K562 (cell line): Measurements from ENCODE around the gene TRPV6. TPM values are rescaled to one million over a fixed set of nuclear protein-coding genes. Genes with fewer than 3 reads are reported as not detected.

Source experiments
- ATAC-seq: fragments of 200-7000 bp; cut with Tn5 transposase; 3 replicates; pipeline ENCODE4 v1.9.1; 2020; ENCODE audit warnings: moderate library complexity
- BruUV-seq: library from RNA; stranded (reverse); fragments of 400-500 nt; replicated peaks from 2 replicates; lab custom pipeline; 2021; lab: Mats Ljungman, UMichigan
- CTCF ChIA-PET: fragments of 300-600 bp; formaldehyde crosslinking; extraction: SDS; loops from one replicate; lab custom pipeline; 2021; ENCODE audit warnings: low intra/inter-chr PET ratio; lab: Yijun Ruan, JAX
- POLR2A ChIA-PET: fragments of 300-600, 350-650 bp; sonication (Branson Sonifier 250); formaldehyde crosslinking; extraction: SDS; loops from one replicate; lab custom pipeline; 2021; ENCODE audit warnings: antibody characterized with exemption, inconsistent platforms; lab: Yijun Ruan, JAX
- DNase-seq, 4 experiments: peaks; one replicate each; pipeline versions ENCODE4 v3.0.0 to v3.0.0-alpha.2; 2011 to 2018; ENCODE audit warnings: low spot score in 3 of 4, mixed read lengths in 3 of 4; ENCODE audit errors: extremely low read depth in 1 of 4
- FAIRE-seq: peaks from 2 replicates; lab custom pipeline; 2011; peaks lifted over from hg19 to GRCh38; lab: Jason Lieb, UNC
- H2AFZ ChIP-seq: 2 replicates; pipeline ENCODE4 v1.6.0; 2011; ENCODE audit warnings: low read depth, low read length, control low read depth, inconsistent platforms
- H3K27ac ChIP-seq: fragments of 200-600 bp; 3 replicates; pipeline ENCODE4 v1.8.0; 2011; ENCODE audit warnings: low read depth, mild to moderate bottlenecking, control low read depth, inconsistent platforms, low read length, moderate library complexity, mixed read lengths; ENCODE audit errors: extremely low read depth
- H3K27me3 ChIP-seq, 2 experiments: fragments of 300-600 bp in 1 of 2; 2 replicates in 1 of 2; 3 replicates in 1 of 2; pipeline versions ENCODE4 v1.6.0 to v1.8.0; 2011; ENCODE audit warnings: inconsistent platforms in 2 of 2, low read length in 2 of 2, mild to moderate bottlenecking in 1 of 2, mixed read lengths in 1 of 2, moderate library complexity in 1 of 2; ENCODE audit not compliant: control insufficient read depth in 2 of 2, insufficient read depth in 2 of 2
- H3K36me3 ChIP-seq: fragments of 300-600 bp; 3 replicates; pipeline ENCODE4 v1.8.0; 2011; ENCODE audit warnings: mild to moderate bottlenecking, low read length, inconsistent platforms; ENCODE audit not compliant: control insufficient read depth, insufficient read depth
- H3K4me1 ChIP-seq, 2 experiments: fragments of 200-600 bp in 1 of 2; replicated peaks in 1 of 2; 2 replicates in 1 of 2; 3 replicates in 1 of 2; pipeline versions ENCODE4 v1.5.1 to v1.8.0; 2011; ENCODE audit warnings: inconsistent platforms in 2 of 2, low read length in 2 of 2, mild to moderate bottlenecking in 1 of 2, mixed read lengths in 1 of 2, moderate library complexity in 1 of 2; ENCODE audit not compliant: control insufficient read depth in 2 of 2, insufficient read depth in 2 of 2
- H3K4me2 ChIP-seq: 2 replicates; pipeline ENCODE4 v1.6.1; 2011; ENCODE audit warnings: low read length, control low read depth, inconsistent platforms, mixed read lengths; ENCODE audit not compliant: insufficient read depth
- H3K4me3 ChIP-seq: fragments of 200-600 bp; sonication (generic), shearing (Covaris generic); 2 replicates; pipeline ENCODE4 v1.5.1; 2016; ENCODE audit warnings: control low read depth, inconsistent platforms
- H3K79me2 ChIP-seq: fragments of 200-600 bp; 3 replicates; pipeline ENCODE4 v1.8.0; 2011; ENCODE audit warnings: low read length, inconsistent platforms; ENCODE audit not compliant: control insufficient read depth, insufficient read depth
- H3K9ac ChIP-seq, 2 experiments: 2 replicates each; pipeline versions ENCODE4 v1.6.0 to v1.6.1; 2011; ENCODE audit warnings: low read depth in 2 of 2, low read length in 2 of 2, control low read depth in 1 of 2, inconsistent platforms in 1 of 2, mild to moderate bottlenecking in 1 of 2, mixed read lengths in 1 of 2; ENCODE audit not compliant: insufficient read depth in 1 of 2
- H3K9me1 ChIP-seq: one replicate; pipeline ENCODE4 v1.6.0; 2011; ENCODE audit warnings: inconsistent platforms, mild to moderate bottlenecking, low read length, moderate library complexity; ENCODE audit not compliant: control insufficient read depth, insufficient read depth
- H3K9me3 ChIP-seq: replicated peaks from 2 replicates; pipeline ENCODE4 v1.5.1; 2011; ENCODE audit warnings: low read depth, low read length, inconsistent platforms; ENCODE audit not compliant: control insufficient read depth, insufficient read depth
- H4K20me1 ChIP-seq: replicated peaks from 2 replicates; pipeline ENCODE4 v1.6.1; 2011; ENCODE audit warnings: low read length, inconsistent platforms, mixed read lengths; ENCODE audit not compliant: control insufficient read depth, insufficient read depth
- ARHGAP35 ChIP-seq: fragments of 450-650 bp; IDR thresholded peaks from 2 replicates; pipeline ENCODE4 v1.6.1; 2018; ENCODE audit not compliant: partially characterized antibody
- GABPB2 ChIP-seq: fragments of 250-450 bp; sonication (Bioruptor Pico); conservative IDR thresholded peaks from 2 replicates; pipeline ENCODE4 v1.5.1; 2021; ENCODE audit warnings: mild to moderate bottlenecking
- IRF2 ChIP-seq: sonication (generic); formaldehyde crosslinking; IDR thresholded peaks from 2 replicates; pipeline ENCODE4 v1.8.1; 2022; ENCODE audit warnings: mild to moderate bottlenecking, missing genetic modification reagents
- KAT7 ChIP-seq: sonication (generic); formaldehyde crosslinking; IDR thresholded peaks from 2 replicates; pipeline ENCODE4 v1.8.0; 2022; ENCODE audit warnings: missing genetic modification reagents, mild to moderate bottlenecking, borderline replicate concordance
- MYNN ChIP-seq, 2 experiments: sonication (generic); formaldehyde crosslinking in 1 of 2; IDR thresholded peaks; 2 replicates each; pipeline versions ENCODE4 v1.5.0 to v1.6.1; 2016 to 2020; ENCODE audit warnings: antibody characterized with exemption in 1 of 2, missing genetic modification reagents in 1 of 2
- NCOA4 ChIP-seq: fragments of 450-650 bp; IDR thresholded peaks from 2 replicates; pipeline ENCODE4 v1.6.1; 2018; ENCODE audit warnings: mild to moderate bottlenecking; ENCODE audit not compliant: partially characterized antibody
- NFYB ChIP-seq: IDR thresholded peaks from 2 replicates; pipeline ENCODE4 v1.6.1; 2011; ENCODE audit warnings: mild to moderate bottlenecking, moderate library complexity; ENCODE audit not compliant: insufficient read length; ENCODE audit errors: extremely low read depth
- SMAD4 ChIP-seq: fragments of 250-450 bp; sonication (Bioruptor Pico); conservative IDR thresholded peaks from 2 replicates; pipeline ENCODE4 v1.8.0; 2021; ENCODE audit warnings: inconsistent platforms, mild to moderate bottlenecking, moderate library complexity
- WGBS: fragments of 100-300 bp; shearing (Covaris generic); methylation state at CpG from one replicate; pipeline ENCODE4 v1.1.6; 2016; ENCODE audit warnings: low coverage, mixed read lengths; ENCODE audit not compliant: insufficient coverage; ENCODE audit errors: missing lambda C conversion rate; 5-methylcytosine and 5-hydroxymethylcytosine counted together
- in situ Hi-C: fragments of 300-500 bp; cut with MboI; formaldehyde crosslinking; loops from 4 replicates; pipeline ENCODE4 v1.15.0; 2018; ENCODE audit warnings: inconsistent platforms, mixed read lengths
- intact Hi-C: fragments of 100-400 bp; cut with micrococcal nuclease; formaldehyde crosslinking; loops from 2 replicates; pipeline ENCODE4 v1.14.2; 2022
- polyA plus RNA-seq, 8 experiments: library from polyadenylated mRNA; depleted of rRNA in 4 of 8; stranded (reverse) in 5 of 8; unstranded in 3 of 8; fragments of >200 nt; fragmentation: Nextera tagmentation in 2 of 8; fragmentation: Illumina TruSeq in 1 of 8; extraction: Ambion mirVana in 2 of 8; extraction: Trizol in 1 of 8; gene quantifications; 2 replicates each; pipeline versions ENCODE4 v1.2.1 to v1.2.3, GENCODE V29; 2011 to 2014; ENCODE audit warnings: inconsistent platforms in 1 of 8, missing spikeins in 1 of 8
- total RNA-seq, 7 experiments: library from RNA; depleted of rRNA in 6 of 7; stranded (reverse); fragments of >200 nt in 6 of 7; fragmentation: Illumina TruSeq in 2 of 7; extraction: Trizol in 2 of 7; gene quantifications; 2 replicates each; pipeline versions ENCODE4 v1.2.1 to v1.2.3, GENCODE V29; 2011 to 2021; ENCODE audit warnings: low replicate concordance in 1 of 7

The TRPV6 gene
- total and polyA plus RNA-seq, 9 of the 15 experiments (the other 6 are each of a cell fraction or from before 2014, with no cell fraction given): 0.04 to 0.36 (median 0.11) TPM

- CTCF ChIA-PET: no interaction called here
- H3K4me1 ChIP-seq: peaks cover 3 to 30% of the 10 kb centered on the region in 2 experiments; a peak in 2 of 5 replicates
- TF ChIP-seq SMAD4 (CRISPR knock-in tag) (no peak), NCOA4 (no peak), KAT7 (CRISPR knock-in tag) (no peak), GABPB2 (CRISPR knock-in tag) (no peak), ARHGAP35 (no peak), MYNN (IDR thresholded peaks at IDR 0.05) (no peak), MYNN (CRISPR knock-in tag; IDR thresholded peaks at IDR 0.05) (no peak), IRF2 (CRISPR knock-in tag) (no peak), NFYB (no peak)
- TF ChIP-seq, all 486 proteins: peak for 0
- H3K27ac ChIP-seq: no peak overlapping the region
- intact Hi-C loops (no loop called here), in situ Hi-C loops (no loop called here)
- no peak overlapping the region for H3K9ac ChIP-seq
- no peaks in the 10 kb centered on the region for H3K9me1 ChIP-seq
- H3K36me3 ChIP-seq: no peaks in the 10 kb centered on the region
- FAIRE-seq (no peak), DNase-seq (no peak), ATAC-seq (no peak)
- no peaks in the 10 kb centered on the region for H3K79me2 ChIP-seq
- POLR2A ChIA-PET: interaction anchor here (0.5 to 0.6 kb wide), 2 partner anchors 77 to 218 kb away, joined by 3 read pairs; no protein-coding TSS in a partner anchor
- BruUV-seq: no TSS peak
- H4K20me1 ChIP-seq: no peaks in the 10 kb centered on the region; the same call in 1 of the 2 replicates
- WGBS: 32% methylated on average over 37 of the region's 37 CpGs
- no peaks in the 10 kb centered on the region for H3K9me3 ChIP-seq
- no peak overlapping the region for H2AFZ ChIP-seq
- peaks cover 11 to 62% of the 10 kb centered on the region in 2 experiments; a peak in 4 of 5 replicates for H3K27me3 ChIP-seq
- no peak overlapping the region for H3K4me2 ChIP-seq
- H3K4me3 ChIP-seq: no peak overlapping the region
These were observed 21.5 kb downstream of the TRPV6 start for GRCh38 chr7:142863891-142864685.
